Measurements from ENCODE around the gene BMP8B. TPM values are rescaled to one million over a fixed set of nuclear protein-coding genes. Genes with fewer than 3 reads are reported as not detected.

The BMP8B gene
- total RNA-seq, 1 experiment from 2014 or later: 0.42 TPM

DNA sequence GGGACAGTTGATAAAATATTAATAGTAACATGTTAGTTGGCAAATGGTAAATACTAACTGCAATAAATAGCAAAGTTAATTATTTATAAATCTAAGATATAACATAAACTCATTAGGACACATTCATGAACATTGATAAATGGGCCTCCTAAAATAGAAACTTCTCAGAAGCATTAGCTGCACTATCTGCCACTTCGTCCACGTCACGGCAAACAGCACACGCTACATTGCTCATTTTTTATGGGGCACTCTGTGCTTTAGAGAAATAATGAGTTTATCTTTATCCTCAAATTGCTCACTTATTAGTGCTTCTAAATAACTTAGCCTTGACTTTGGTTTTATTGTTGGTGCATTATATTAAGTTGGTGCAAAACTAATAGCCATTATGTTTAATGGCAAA lies 81.2 kb downstream of the BMP8B start:
- Histone ChIP-seq H2BK5ac (ENCODE audit: insufficient read length, low read length) (no peak overlapping the region), H2AK5ac (ENCODE audit: insufficient read length, low read length) (no peak overlapping the region), H2AFZ (ENCODE audit: low read length) (no peak overlapping the region), H3K9me3 (ENCODE audit: control insufficient read depth, low read depth, low read length) (no peaks in the 10 kb centered on the region), H4K91ac (ENCODE audit: insufficient read length, low read depth, low read length) (no peak overlapping the region), H2BK12ac (ENCODE audit: insufficient read length, low read depth, low read length) (no peak overlapping the region), H3T11ph (ENCODE audit: low read length) (no peak overlapping the region), H2BK20ac (ENCODE audit: low read depth, low read length, poor library complexity, severe bottlenecking) (no peak overlapping the region), H4K20me1 (ENCODE audit: control insufficient read depth, insufficient read depth, insufficient read length) (no peaks in the 10 kb centered on the region), H3K18ac (ENCODE audit: insufficient read length, low read depth, low read length) (no peak overlapping the region), H3K27ac (ENCODE audit: insufficient read length, low read depth, low read length) (no peak overlapping the region), H3K4ac (ENCODE audit: low read depth, low read length) (no peak overlapping the region), H4K8ac (replicated peaks; ENCODE audit: insufficient read length, low read depth, low read length) (no peak overlapping the region), H2BK15ac (ENCODE audit: low read depth, low read length) (no peak overlapping the region), H3K4me2 (ENCODE audit: insufficient read depth, insufficient read length, low read length) (no peak overlapping the region), H3K56ac (ENCODE audit: insufficient read length, low read depth, low read length) (no peak overlapping the region), H2BK120ac (ENCODE audit: low read depth, low read length, poor library complexity, severe bottlenecking) (no peak overlapping the region), H3K27me3 (ENCODE audit: insufficient read depth, low read length) (peaks cover 75% of the 10 kb centered on the region), H3K23me2 (ENCODE audit: insufficient read length, low read depth, low read length, poor library complexity, severe bottlenecking) (no peaks in the 10 kb centered on the region), H3K9ac (ENCODE audit: extremely low read depth, insufficient read length, low read length) (no peak overlapping the region), H3K23ac (ENCODE audit: insufficient read length, low read depth, low read length) (no peak overlapping the region), H3K79me2 (ENCODE audit: insufficient read depth, low read length) (no peaks in the 10 kb centered on the region), H3K14ac (ENCODE audit: insufficient read depth, low read length) (no peak overlapping the region), H4K5ac (ENCODE audit: insufficient read length, low read depth, low read length) (no peak overlapping the region), H3K79me1 (ENCODE audit: insufficient read depth, low read depth, low read length, poor library complexity, severe bottlenecking) (no peaks in the 10 kb centered on the region), H3K4me1 (ENCODE audit: insufficient read depth, low read length) (no peaks in the 10 kb centered on the region)
- Mint-ChIP-seq H3K36me3 (ENCODE audit: insufficient read depth in 1 of 3, low read depth in 3 of 3) (no peaks in the 10 kb centered on the region), H3K27me3 (ENCODE audit: low read depth) (peaks cover 99% of the 10 kb centered on the region), H3K27ac (no peak overlapping the region), H3K9me3 (peaks cover 6 to 23% of the 10 kb centered on the region in 2 experiments; a peak in 4 of 5 replicates), H3K4me3 (no peak overlapping the region), H3K4me1 (peaks cover 16 to 20% of the 10 kb centered on the region in 2 experiments)
- WGBS (ENCODE audit: extremely low coverage, insufficient read length, low lambda C conversion rate): no CpG with 5 or more reads among the region's 4 CpGs
- TF ChIP-seq, protein P1, sequence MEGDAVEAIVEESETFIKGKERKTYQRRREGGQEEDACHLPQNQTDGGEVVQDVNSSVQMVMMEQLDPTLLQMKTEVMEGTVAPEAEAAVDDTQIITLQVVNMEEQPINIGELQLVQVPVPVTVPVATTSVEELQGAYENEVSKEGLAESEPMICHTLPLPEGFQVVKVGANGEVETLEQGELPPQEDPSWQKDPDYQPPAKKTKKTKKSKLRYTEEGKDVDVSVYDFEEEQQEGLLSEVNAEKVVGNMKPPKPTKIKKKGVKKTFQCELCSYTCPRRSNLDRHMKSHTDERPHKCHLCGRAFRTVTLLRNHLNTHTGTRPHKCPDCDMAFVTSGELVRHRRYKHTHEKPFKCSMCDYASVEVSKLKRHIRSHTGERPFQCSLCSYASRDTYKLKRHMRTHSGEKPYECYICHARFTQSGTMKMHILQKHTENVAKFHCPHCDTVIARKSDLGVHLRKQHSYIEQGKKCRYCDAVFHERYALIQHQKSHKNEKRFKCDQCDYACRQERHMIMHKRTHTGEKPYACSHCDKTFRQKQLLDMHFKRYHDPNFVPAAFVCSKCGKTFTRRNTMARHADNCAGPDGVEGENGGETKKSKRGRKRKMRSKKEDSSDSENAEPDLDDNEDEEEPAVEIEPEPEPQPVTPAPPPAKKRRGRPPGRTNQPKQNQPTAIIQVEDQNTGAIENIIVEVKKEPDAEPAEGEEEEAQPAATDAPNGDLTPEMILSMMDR (conservative IDR thresholded peaks at IDR 0.05): no peak
- DNase-seq: no peak

Other genes with a start within 250 kb of the BMP8B start
- gene PABPC4, start 212.1 kb downstream of the BMP8B start, total RNA-seq (2021): 368 and 377 TPM in 2 replicates
- gene HEYL, start 149.2 kb downstream of the BMP8B start, total RNA-seq (2021): 1.8 and 1.9 TPM in 2 replicates
- not detected in 2 replicates for gene NT5C1A, start 116.8 kb downstream of the BMP8B start, total RNA-seq (2021)
- gene HPCAL4, start 97.4 kb downstream of the BMP8B start, total RNA-seq (2021): 0.15 TPM in 2 replicates
- gene PPIE, start 50.0 kb downstream of the BMP8B start, total RNA-seq (2021): 36.3 and 38.8 TPM in 2 replicates
- gene OXCT2, start 17.5 kb downstream of the BMP8B start, total RNA-seq (2021): 3.7 and 4.3 TPM in 2 replicates
- gene TRIT1, start 94.6 kb upstream of the BMP8B start, total RNA-seq (2021): 25.4 and 28.2 TPM in 2 replicates
- gene MYCL, start 113.1 kb upstream of the BMP8B start, total RNA-seq (2021): 17.6 and 18.4 TPM in 2 replicates
- 18.2 and 19.9 TPM in 2 replicates for gene MFSD2A, start 166.3 kb upstream of the BMP8B start, total RNA-seq (2021)

Measured in H9 (cell line).